ENCODE data around the gene ZNF33A. TPM values are rescaled to one million over a fixed set of nuclear protein-coding genes. Genes with fewer than 3 reads are reported as not detected.
"Not testable (repeated sequence)": the region's sequence is repeated elsewhere in the genome, so short reads cannot be mapped to it uniquely, and the experiment has no call there.

ZNF33A gene
- total RNA-seq, 1 experiment from 2014 or later = 27.5 TPM

- Histone ChIP-seq H3K27ac (no peak overlapping the region), H3K79me2 (ENCODE audit: low read depth) (peaks cover 16% of the 10 kb centered on the region), H3K9me2 (ENCODE audit: insufficient read depth) (no peaks in the 10 kb centered on the region), H3K4me1 (replicated peaks; ENCODE audit: insufficient read depth) (peaks cover 5% of the 10 kb centered on the region), H3K4me3 (no peak overlapping the region), H3K27me3 (ENCODE audit: insufficient read depth, low read depth) (no peaks in the 10 kb centered on the region), H3K9me3 (ENCODE audit: insufficient read depth, low read depth) (no peaks in the 10 kb centered on the region), H4K20me1 (ENCODE audit: insufficient read depth) (no peaks in the 10 kb centered on the region), H2AFZ (no peak overlapping the region), H3F3A (ENCODE audit: insufficient read depth, low read depth) (peaks cover 12% of the 10 kb centered on the region), H3K36me3 (ENCODE audit: low read depth) (no peaks in the 10 kb centered on the region), H3K4me2 (no peak overlapping the region)
- intact Hi-C loops (cut with micrococcal nuclease; ENCODE audit: unreplicated experiment) = no loop called here
- POLR2A ChIA-PET (ENCODE audit: unreplicated experiment) = no interaction called here
- TF ChIP-seq CTCF (conservative IDR thresholded peaks at IDR 0.05) (no peak), EZH2 (IDR thresholded peaks at IDR 0.05; ENCODE audit: low read depth) (no peak)
- no TSS peak for BruUV-seq (replicated peaks)
- no peak for DNase-seq
- CTCF ChIA-PET = no interaction called here
Measured at GRCh38 chr10:38007991-38008390, 2.5 kb upstream of the ZNF33A start.

- Histone ChIP-seq H3K79me2 (ENCODE audit: low read depth) (peaks cover 14% of the 10 kb centered on the region), H3K27me3 (ENCODE audit: insufficient read depth, low read depth) (no peaks in the 10 kb centered on the region), H3K4me3 (no peak overlapping the region), H3F3A (ENCODE audit: insufficient read depth, low read depth) (peaks cover 8% of the 10 kb centered on the region), H4K20me1 (ENCODE audit: insufficient read depth) (no peaks in the 10 kb centered on the region), H2AFZ (no peak overlapping the region), H3K9me2 (ENCODE audit: insufficient read depth) (no peaks in the 10 kb centered on the region), H3K36me3 (ENCODE audit: low read depth) (peaks cover 6% of the 10 kb centered on the region; the same call in 1 of the 2 replicates), H3K4me2 (no peak overlapping the region), H3K27ac (no peak overlapping the region), H3K4me1 (replicated peaks; ENCODE audit: insufficient read depth) (no peaks in the 10 kb centered on the region; the same call in 1 of the 2 replicates), H3K9me3 (ENCODE audit: insufficient read depth, low read depth) (no peaks in the 10 kb centered on the region)
- BruUV-seq (replicated peaks) = no TSS peak
- TF ChIP-seq CTCF (conservative IDR thresholded peaks at IDR 0.05) = no peak
- CTCF ChIA-PET = no interaction called here
- POLR2A ChIA-PET (ENCODE audit: unreplicated experiment) = no interaction called here
- DNase-seq = no peak
- intact Hi-C loops (cut with micrococcal nuclease; ENCODE audit: unreplicated experiment) = no loop called here
Measured at GRCh38 chr10:38016354-38016753, 5.9 kb downstream of the ZNF33A start.

- H3K9me3 ChIP-seq (ENCODE audit: insufficient read depth, low read depth); H3K4me3 ChIP-seq; H3F3A ChIP-seq (ENCODE audit: insufficient read depth, low read depth); H3K27me3 ChIP-seq (ENCODE audit: insufficient read depth, low read depth); H2AFZ ChIP-seq; DNase-seq; intact Hi-C loops (cut with micrococcal nuclease; ENCODE audit: unreplicated experiment); CTCF ChIA-PET; BruUV-seq (replicated peaks); H3K79me2 ChIP-seq (ENCODE audit: low read depth); H3K9me2 ChIP-seq (ENCODE audit: insufficient read depth); H3K4me1 ChIP-seq (replicated peaks; ENCODE audit: insufficient read depth); H3K27ac ChIP-seq; H3K36me3 ChIP-seq (ENCODE audit: low read depth); H3K4me2 ChIP-seq; H4K20me1 ChIP-seq (ENCODE audit: insufficient read depth): not testable (repeated sequence)
- POLR2A ChIA-PET (ENCODE audit: unreplicated experiment) = interaction anchor here (0.6 kb wide), 1 partner anchor 129 kb away, joined by 6 read pairs; no protein-coding TSS in a partner anchor
Measured at GRCh38 chr10:38019124-38019523, 8.6 kb downstream of the ZNF33A start.

GRCh38 chr10:38025283-38025682, 14.8 kb downstream of the ZNF33A start:
- intact Hi-C loops (cut with micrococcal nuclease; ENCODE audit: unreplicated experiment) = no loop called here
- Histone ChIP-seq H3K79me2 (ENCODE audit: low read depth) (no peaks in the 10 kb centered on the region), H3F3A (ENCODE audit: insufficient read depth, low read depth) (no peaks in the 10 kb centered on the region), H3K4me2 (no peak overlapping the region), H3K9me3 (ENCODE audit: insufficient read depth, low read depth) (no peaks in the 10 kb centered on the region), H4K20me1 (ENCODE audit: insufficient read depth) (no peaks in the 10 kb centered on the region), H3K27me3 (ENCODE audit: insufficient read depth, low read depth) (no peaks in the 10 kb centered on the region), H2AFZ (no peak overlapping the region), H3K4me3 (no peak overlapping the region), H3K9me2 (ENCODE audit: insufficient read depth) (no peaks in the 10 kb centered on the region), H3K4me1 (replicated peaks; ENCODE audit: insufficient read depth) (no peaks in the 10 kb centered on the region), H3K27ac (no peak overlapping the region), H3K36me3 (ENCODE audit: low read depth) (peaks cover 13% of the 10 kb centered on the region; the same call in 1 of the 2 replicates)
- TF ChIP-seq EZH2 (IDR thresholded peaks at IDR 0.05; ENCODE audit: low read depth) (no peak), CTCF (conservative IDR thresholded peaks at IDR 0.05) (no peak)
- ChIA-PET POLR2A (ENCODE audit: unreplicated experiment) (no interaction called here), CTCF (no interaction called here)
- no peak for DNase-seq
- no TSS peak for BruUV-seq (replicated peaks)

Measured in PC-9 (cell line).